NOMO-1 (cell line): ENCODE measurements around the gene CYP1A2.
"Not testable (repeated sequence)": the region's sequence is repeated elsewhere in the genome, so short reads cannot be mapped to it uniquely, and the experiment has no call there.

Experiments used
- DNase-seq, 2 experiments: peaks; one replicate each; lab custom pipeline; 2025; ENCODE audit not compliant: unreplicated experiment in 2 of 2; lab: John Stamatoyannopoulos, UW

CYP1A2 gene

GRCh38 chr15:74775894-74776293 lies 27.2 kb downstream of the CYP1A2 start:
- DNase-seq, result no peak

- DNase-seq, result peak; percentile 88
Observed at GRCh38 chr15:74776821-74777768, 28.4 kb downstream of the CYP1A2 start.

- DNase-seq, result no peak
Observed at GRCh38 chr15:74777769-74778598, 29.3 kb downstream of the CYP1A2 start.

GRCh38 chr15:74778599-74778970 lies 29.9 kb downstream of the CYP1A2 start:
- no peak for DNase-seq

- DNase-seq, result no peak
Observed at GRCh38 chr15:74779162-74779648, 30.6 kb downstream of the CYP1A2 start.

GRCh38 chr15:74780523-74781430 lies 32.1 kb downstream of the CYP1A2 start:
- peak; percentile 84 to 91 for DNase-seq

GRCh38 chr15:74781431-74782258 lies 33.0 kb downstream of the CYP1A2 start, which contains the start of gene CSK:
Gene CSK, plus strand, starts transcription at chr15:74782080. Its CDS starts 16,218 bp downstream, at chr15:74798298.
- peak; percentile 61 to 69 for DNase-seq

GRCh38 chr15:74782259-74783071 lies 33.8 kb downstream of the CYP1A2 start:
- DNase-seq, result peak; percentile 52 to 54

GRCh38 chr15:74783072-74783807 lies 34.6 kb downstream of the CYP1A2 start:
- DNase-seq, result peak; percentile 58 to 85

GRCh38 chr15:74783808-74784175 lies 35.1 kb downstream of the CYP1A2 start:
- DNase-seq, result no peak

GRCh38 chr15:74784426-74785193 lies 36.0 kb downstream of the CYP1A2 start:
- no peak for DNase-seq

GRCh38 chr15:74785194-74786032 lies 36.8 kb downstream of the CYP1A2 start:
- no peak for DNase-seq

GRCh38 chr15:74786081-74786480 lies 37.4 kb downstream of the CYP1A2 start:
- not testable (repeated sequence) for DNase-seq

GRCh38 chr15:74786551-74787165 lies 38.0 kb downstream of the CYP1A2 start:
- DNase-seq, result no peak

- peak; percentile 98 for DNase-seq
Observed at GRCh38 chr15:74787251-74788041, 38.8 kb downstream of the CYP1A2 start.
